Smooth muscle cell (in vitro differentiated cells): Measurements from ENCODE around the gene RAD9A. TPM values are rescaled to one million over a fixed set of nuclear protein-coding genes. Genes with fewer than 3 reads are reported as not detected.

Experiments
- DNase-seq: peaks from one replicate; lab custom pipeline; 2025; ENCODE audit not compliant: unreplicated experiment; lab: John Stamatoyannopoulos, UW
- H2AFZ ChIP-seq: fragments of 200-600 bp; sonication (generic); 2 replicates; pipeline ENCODE4 v1.6.0; 2016; ENCODE audit warnings: antibody characterized with exemption, low read depth, mild to moderate bottlenecking
- H3F3A ChIP-seq: fragments of 200-600 bp; sonication (generic); 2 replicates; pipeline ENCODE4 v1.6.0; 2017; ENCODE audit warnings: antibody characterized with exemption, low read depth
- H3K27ac ChIP-seq: fragments of 200-600 bp; sonication (generic); 2 replicates; pipeline ENCODE4 v1.5.1; 2016; ENCODE audit warnings: low read depth, mild to moderate bottlenecking
- H3K27me3 ChIP-seq: fragments of 200-600 bp; sonication (generic); 2 replicates; pipeline ENCODE4 v1.6.1; 2016; ENCODE audit warnings: low read depth, mild to moderate bottlenecking
- H3K36me3 ChIP-seq: fragments of 200-600 bp; sonication (generic); 2 replicates; pipeline ENCODE4 v1.5.1; 2016; ENCODE audit warnings: low read depth
- H3K4me1 ChIP-seq: fragments of 200-600 bp; sonication (generic); 2 replicates; pipeline ENCODE4 v1.5.1; 2016; ENCODE audit warnings: low read depth
- H3K4me2 ChIP-seq: fragments of 200-600 bp; sonication (generic); 2 replicates; pipeline ENCODE4 v1.6.0; 2016; ENCODE audit warnings: mild to moderate bottlenecking
- H3K4me3 ChIP-seq: fragments of 200-600 bp; sonication (generic); 2 replicates; pipeline ENCODE4 v1.5.1; 2016; ENCODE audit warnings: mild to moderate bottlenecking
- H3K79me2 ChIP-seq: fragments of 200-600 bp; sonication (generic); 2 replicates; pipeline ENCODE4 v1.6.0; 2016; ENCODE audit warnings: low read depth, mild to moderate bottlenecking
- H3K9ac ChIP-seq: fragments of 200-600 bp; sonication (generic); 2 replicates; pipeline ENCODE4 v1.6.0; 2016; ENCODE audit warnings: low read depth
- H3K9me3 ChIP-seq: fragments of 200-600 bp; sonication (generic); replicated peaks from 2 replicates; pipeline ENCODE4 v1.5.1; 2016; ENCODE audit warnings: low read depth
- H4K20me1 ChIP-seq: fragments of 200-600 bp; sonication (generic); 2 replicates; pipeline ENCODE4 v1.6.0; 2016; ENCODE audit warnings: low read depth
- WGBS: methylation state at CpG from one replicate; pipeline ENCODE4 v1.1.7; 2016; ENCODE audit warnings: low lambda C conversion rate; 5-methylcytosine and 5-hydroxymethylcytosine counted together
- polyA plus RNA-seq: library from polyadenylated mRNA; unstranded; fragments of >200 nt; fragmentation: Nextera tagmentation; extraction: Ambion mirVana; gene quantifications from 2 replicates; pipeline ENCODE4 v1.2.1, GENCODE V29; 2016
- total RNA-seq: library from RNA; depleted of rRNA; stranded (reverse); fragments of >200 nt; gene quantifications from 2 replicates; pipeline ENCODE4 v1.2.3, GENCODE V29; 2014
- TF ChIP-seq, protein P1 (sequence below): fragments of 200-600 bp; sonication (generic); IDR thresholded peaks from 2 replicates; pipeline ENCODE4 v1.5.1; 2017; ENCODE audit warnings: borderline replicate concordance, mild to moderate bottlenecking, antibody characterized with exemption; ENCODE audit not compliant: insufficient read depth, poor library complexity, severe bottlenecking

RAD9A gene
- total and polyA plus RNA-seq, 2 experiments from 2014 or later, result 19.5 to 21.4 TPM

DNA sequence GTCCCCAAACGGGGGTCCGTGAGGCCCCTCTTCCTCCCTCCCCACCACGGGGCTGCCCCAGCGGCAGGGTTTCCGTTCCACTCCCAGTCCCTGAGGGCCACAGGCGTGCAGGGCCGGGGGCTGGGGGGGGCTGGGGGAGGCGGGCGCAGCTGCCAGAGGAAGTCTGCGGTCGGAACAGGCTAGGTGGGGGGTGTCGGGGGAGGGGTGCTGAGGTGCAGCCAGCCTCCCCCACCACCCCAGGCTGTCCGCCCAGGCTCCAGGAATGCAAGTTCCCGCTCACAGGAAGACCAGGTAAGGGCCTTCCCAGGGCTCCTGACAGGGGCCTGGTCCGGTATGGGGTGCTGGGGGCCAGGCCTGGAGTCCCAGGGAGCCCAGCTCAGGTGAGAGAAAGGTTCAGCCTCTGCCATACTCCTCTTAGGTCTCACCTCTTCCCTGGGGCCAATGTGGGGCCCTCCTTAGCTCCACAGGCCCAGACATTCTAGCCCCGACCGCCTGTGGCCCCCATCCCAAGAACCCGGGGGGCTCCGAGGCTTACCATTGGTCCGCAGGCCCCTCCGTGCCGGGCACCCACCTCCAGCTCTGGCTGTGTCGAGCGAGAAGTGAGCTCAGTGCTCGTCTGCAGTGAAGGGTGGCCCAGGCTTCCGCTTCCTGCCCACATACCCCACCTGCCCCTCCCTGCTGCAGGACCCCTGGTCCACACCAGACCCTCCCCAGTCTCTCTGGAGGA lies 45.5 kb downstream of the RAD9A start, which contains the start of gene PTPRCAP:
PTPRCAP (minus strand) TSS at position 601 of the 727 bp plus-strand sequence; CDS start at position 538, 63 bp downstream.
- DNase-seq, result no peak
- H3K36me3 ChIP-seq, result no peaks in the 10 kb centered on the region
- H3K79me2 ChIP-seq, result no peaks in the 10 kb centered on the region
- H3K9me3 ChIP-seq, result no peaks in the 10 kb centered on the region
- H3K27me3 ChIP-seq, result no peaks in the 10 kb centered on the region
- no peaks in the 10 kb centered on the region for H3F3A ChIP-seq
- no peak within 1 kb of the TSS for H3K4me3 ChIP-seq
- TF ChIP-seq, protein P1, sequence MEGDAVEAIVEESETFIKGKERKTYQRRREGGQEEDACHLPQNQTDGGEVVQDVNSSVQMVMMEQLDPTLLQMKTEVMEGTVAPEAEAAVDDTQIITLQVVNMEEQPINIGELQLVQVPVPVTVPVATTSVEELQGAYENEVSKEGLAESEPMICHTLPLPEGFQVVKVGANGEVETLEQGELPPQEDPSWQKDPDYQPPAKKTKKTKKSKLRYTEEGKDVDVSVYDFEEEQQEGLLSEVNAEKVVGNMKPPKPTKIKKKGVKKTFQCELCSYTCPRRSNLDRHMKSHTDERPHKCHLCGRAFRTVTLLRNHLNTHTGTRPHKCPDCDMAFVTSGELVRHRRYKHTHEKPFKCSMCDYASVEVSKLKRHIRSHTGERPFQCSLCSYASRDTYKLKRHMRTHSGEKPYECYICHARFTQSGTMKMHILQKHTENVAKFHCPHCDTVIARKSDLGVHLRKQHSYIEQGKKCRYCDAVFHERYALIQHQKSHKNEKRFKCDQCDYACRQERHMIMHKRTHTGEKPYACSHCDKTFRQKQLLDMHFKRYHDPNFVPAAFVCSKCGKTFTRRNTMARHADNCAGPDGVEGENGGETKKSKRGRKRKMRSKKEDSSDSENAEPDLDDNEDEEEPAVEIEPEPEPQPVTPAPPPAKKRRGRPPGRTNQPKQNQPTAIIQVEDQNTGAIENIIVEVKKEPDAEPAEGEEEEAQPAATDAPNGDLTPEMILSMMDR, result no peak
- no peak within 1 kb of the TSS for H3K27ac ChIP-seq
- H4K20me1 ChIP-seq, result no peaks in the 10 kb centered on the region
- H2AFZ ChIP-seq, result no peak within 1 kb of the TSS
- WGBS, result 80% methylated on average over 23 of the region's 26 CpGs
- H3K4me1 ChIP-seq, result no peaks in the 10 kb centered on the region
- H3K9ac ChIP-seq, result no peak within 1 kb of the TSS
- no peak within 1 kb of the TSS for H3K4me2 ChIP-seq

DNA sequence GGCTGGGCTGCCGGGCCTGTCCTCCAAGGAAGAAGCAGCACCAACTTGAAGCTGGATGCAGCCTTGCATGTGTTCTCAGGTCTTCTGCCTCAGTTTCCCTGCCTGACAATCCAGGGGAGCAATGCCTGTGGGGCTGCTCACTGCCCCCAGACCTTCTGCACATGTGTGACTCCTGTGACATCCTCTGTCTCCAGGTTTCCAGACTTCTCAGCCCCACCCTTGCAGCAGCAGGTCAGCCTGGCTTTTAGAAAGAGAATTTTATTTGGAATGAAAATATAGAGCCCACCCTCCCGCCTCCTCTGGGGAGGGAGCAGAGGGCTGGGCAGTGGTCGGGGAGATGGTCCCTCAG lies 46.0 kb downstream of the RAD9A start:
- Histone ChIP-seq H3K79me2 (peaks cover under 1% of the 10 kb centered on the region), H3K4me3 (no peak overlapping the region), H3K27me3 (no peaks in the 10 kb centered on the region), H3K9ac (no peak overlapping the region), H3F3A (no peaks in the 10 kb centered on the region), H3K4me2 (no peak overlapping the region), H3K9me3 (no peaks in the 10 kb centered on the region), H3K36me3 (no peaks in the 10 kb centered on the region), H2AFZ (no peak overlapping the region), H3K27ac (no peak overlapping the region), H3K4me1 (no peaks in the 10 kb centered on the region), H4K20me1 (no peaks in the 10 kb centered on the region)
- 91% methylated on average over 3 of the region's 3 CpGs for WGBS
- DNase-seq, result no peak
- TF ChIP-seq, protein P1, result no peak

DNA sequence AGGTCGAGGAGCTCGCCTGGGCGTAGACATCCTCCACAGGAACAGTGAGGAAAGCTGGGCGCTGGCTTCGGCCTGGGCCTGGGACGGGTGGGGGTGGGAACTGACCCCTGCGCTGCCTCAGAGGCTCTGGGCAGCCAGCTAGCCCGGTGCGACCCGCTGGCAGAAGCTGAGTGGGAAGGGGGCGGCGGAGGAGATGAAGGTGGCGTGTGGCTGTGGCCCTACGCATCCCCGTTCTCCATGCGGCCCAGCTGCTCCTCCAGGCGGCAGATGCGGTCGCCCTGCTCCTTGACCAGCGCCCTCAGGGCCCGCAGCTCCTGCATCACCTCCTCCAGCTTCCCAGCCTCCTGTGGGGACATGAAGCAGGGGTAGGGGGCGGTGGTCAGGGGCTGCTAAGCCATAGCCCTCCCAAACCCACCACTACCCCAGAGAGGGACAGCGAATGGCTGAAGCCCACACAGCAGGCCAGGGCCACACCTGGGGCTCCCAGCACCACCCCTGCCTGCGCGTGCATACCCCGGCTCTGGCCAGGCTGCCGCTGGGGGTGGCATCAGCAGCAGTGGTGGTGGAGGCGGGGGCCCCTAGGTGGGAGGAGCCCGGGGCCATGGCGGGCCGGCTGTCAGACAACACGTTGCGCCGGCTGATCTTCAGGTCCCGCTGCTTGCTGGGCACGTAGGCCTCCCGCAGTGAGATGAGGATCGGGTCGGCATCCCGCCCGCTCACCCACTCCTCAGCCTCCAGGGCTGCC lies 46.5 kb downstream of the RAD9A start:
- Histone ChIP-seq H3K27ac (no peak overlapping the region), H3K4me2 (no peak overlapping the region), H3K4me1 (no peaks in the 10 kb centered on the region), H3K36me3 (no peaks in the 10 kb centered on the region), H3K9me3 (no peaks in the 10 kb centered on the region), H2AFZ (no peak overlapping the region), H4K20me1 (no peaks in the 10 kb centered on the region), H3K4me3 (no peak overlapping the region), H3F3A (no peaks in the 10 kb centered on the region), H3K79me2 (peaks cover 5% of the 10 kb centered on the region), H3K27me3 (no peaks in the 10 kb centered on the region), H3K9ac (no peak overlapping the region)
- WGBS, result 91% methylated on average over 19 of the region's 41 CpGs
- TF ChIP-seq, protein P1, result no peak
- DNase-seq, result no peak
